Stimulated activated CD8-positive, alpha-beta memory T cell treated with anti-CD3 and anti-CD28 coated beads, Interleukin-7, amount 100 ng/mL, for 4 hours (primary cell): ENCODE measurements around the gene OIP5.

Experiments used
- DNase-seq, 2 donors: peaks; one replicate each; pipeline ENCODE4 v3.0.0-alpha.2; 2020; ENCODE audit warnings: low read depth in 2 of 2

The OIP5 gene

GRCh38 chr15:41259546-41260189 lies 72.7 kb downstream of the OIP5 start:
- DNase-seq = no peak
